B cell (primary cell): ENCODE measurements around the gene GH2. TPM values are rescaled to one million over a fixed set of nuclear protein-coding genes. Genes with fewer than 3 reads are reported as not detected.

Experiments used
- ATAC-seq: fragments of 200-7000 bp; cut with Tn5 transposase; one replicate; pipeline ENCODE4 v1.10.0; 2021; ENCODE audit warnings: low read depth, mild to moderate bottlenecking, moderate number of reproducible peaks, moderate library complexity
- CTCF ChIA-PET: fragments of 350-600 bp; sonication (Branson Sonifier 250); formaldehyde crosslinking; loops from one replicate; lab custom pipeline; 2021; ENCODE audit warnings: antibody characterized with exemption, inconsistent platforms; lab: Charles Lee
- POLR2A ChIA-PET: fragments of 350-600 bp; sonication (Branson Sonifier 250); formaldehyde crosslinking; loops from one replicate; lab custom pipeline; 2021; ENCODE audit warnings: antibody characterized with exemption; lab: Charles Lee
- DNase-seq: peaks from one replicate; pipeline ENCODE4 v3.0.0; 2013
- H2AFZ ChIP-seq: 2 replicates; pipeline ENCODE4 v1.6.1; 2012; ENCODE audit warnings: mild to moderate bottlenecking, low read depth, low read length; ENCODE audit not compliant: insufficient read depth, poor library complexity, severe bottlenecking
- H3K27ac ChIP-seq, 2 donors: 1 replicate in 1 of 2; 2 replicates in 1 of 2; pipeline ENCODE4 v1.5.1; 2012 to 2013; ENCODE audit warnings: low read length in 2 of 2, mild to moderate bottlenecking in 2 of 2, moderate library complexity in 1 of 2
- H3K27me3 ChIP-seq, 4 experiments: fragments of 200-600 bp in 1 of 4; sonication (generic) in 1 of 4; replicated peaks in 1 of 4; 1 replicate in 2 of 4; 2 replicates in 2 of 4; pipeline versions ENCODE4 v1.6.1 to v1.7.0; 2013 to 2016; ENCODE audit warnings: low read length in 3 of 4, mild to moderate bottlenecking in 2 of 4, mixed read lengths in 1 of 4, moderate library complexity in 1 of 4; ENCODE audit not compliant: insufficient read depth in 4 of 4, control insufficient read depth in 3 of 4; ENCODE audit errors: control extremely low read depth in 1 of 4
- H3K36me3 ChIP-seq, 2 experiments: replicated peaks in 1 of 2; 1 replicate in 1 of 2; 2 replicates in 1 of 2; pipeline versions ENCODE4 v1.6.1 to v1.7.1; 2013; ENCODE audit warnings: low read length in 1 of 2; ENCODE audit not compliant: insufficient read depth in 2 of 2, control insufficient read depth in 1 of 2; ENCODE audit errors: control extremely low read depth in 1 of 2, extremely low read depth in 1 of 2
- H3K4me1 ChIP-seq, 2 donors: fragments of 200-600 bp in 1 of 2; sonication (generic) in 1 of 2; 1 replicate in 1 of 2; 2 replicates in 1 of 2; pipeline versions ENCODE4 v1.5.1 to v1.6.1; 2013 to 2017; ENCODE audit warnings: low read length in 2 of 2; ENCODE audit not compliant: control insufficient read depth in 2 of 2, insufficient read depth in 2 of 2
- H3K4me2 ChIP-seq: replicated peaks from 2 replicates; pipeline ENCODE3; 2012; ENCODE audit warnings: mild to moderate bottlenecking, low read depth, low read length; ENCODE audit not compliant: poor library complexity, severe bottlenecking
- H3K4me3 ChIP-seq, 5 experiments: fragments of 200-600 bp in 1 of 5; sonication (generic) in 1 of 5; 1 replicate in 3 of 5; 2 replicates in 2 of 5; pipeline versions ENCODE4 v1.5.1 to v1.7.0; 2011 to 2016; ENCODE audit warnings: low read length in 4 of 5, mild to moderate bottlenecking in 4 of 5, low read depth in 2 of 5, control low read depth in 1 of 5, moderate library complexity in 1 of 5; ENCODE audit not compliant: insufficient read depth in 1 of 5; ENCODE audit errors: control extremely low read depth in 1 of 5, extremely low read depth in 1 of 5
- H3K79me2 ChIP-seq: fragments of 200-600 bp; sonication (generic); one replicate; pipeline ENCODE4 v1.6.0; 2016; ENCODE audit warnings: low read length; ENCODE audit not compliant: control insufficient read depth, insufficient read depth
- H3K9ac ChIP-seq: fragments of 200-600 bp; sonication (generic); 2 replicates; pipeline ENCODE4 v1.6.1; 2017; ENCODE audit warnings: mild to moderate bottlenecking, low read length, moderate library complexity
- H3K9me3 ChIP-seq, 3 donors: one replicate each; pipeline versions ENCODE4 v1.6.1 to v1.7.1; 2013; ENCODE audit warnings: low read length in 2 of 3; ENCODE audit not compliant: control insufficient read depth in 2 of 3, insufficient read depth in 1 of 3; ENCODE audit errors: control extremely low read depth in 1 of 3
- H4K20me1 ChIP-seq: 2 replicates; pipeline ENCODE4 v1.6.0; 2012; ENCODE audit warnings: mild to moderate bottlenecking, low read length; ENCODE audit not compliant: insufficient read depth, control insufficient read depth, poor library complexity, severe bottlenecking
- H3K27ac Mint-ChIP-seq: one replicate; pipeline ENCODE4 v1.8.0; 2021; ENCODE audit warnings: mixed read lengths
- H3K27me3 Mint-ChIP-seq: one replicate; pipeline ENCODE4 v1.8.0; 2021; ENCODE audit warnings: mixed read lengths
- H3K4me1 Mint-ChIP-seq: one replicate; pipeline ENCODE4 v1.8.0; 2021; ENCODE audit warnings: mixed read lengths
- H3K4me3 Mint-ChIP-seq: one replicate; pipeline ENCODE4 v1.8.0; 2021; ENCODE audit warnings: mixed read lengths
- H3K9me3 Mint-ChIP-seq: one replicate; pipeline ENCODE4 v1.8.0; 2022; ENCODE audit warnings: mixed read lengths; ENCODE audit not compliant: insufficient read depth
- CTCF ChIP-seq: fragments of 200-600 bp; IDR thresholded peaks from one replicate; pipeline ENCODE4 v1.8.0; 2022; ENCODE audit warnings: antibody characterized with exemption, mild to moderate bottlenecking
- EZH2 ChIP-seq: IDR thresholded peaks from 2 replicates; pipeline ENCODE4 v1.6.1; 2012; ENCODE audit warnings: borderline replicate concordance, low read depth, mild to moderate bottlenecking, moderate library complexity, low read length; ENCODE audit not compliant: insufficient read depth, poor library complexity, severe bottlenecking
- WGBS: methylation state at CpG from one replicate; pipeline ENCODE4 v1.1.5; 2013; ENCODE audit warnings: missing lambda C conversion rate; ENCODE audit not compliant: insufficient coverage; 5-methylcytosine and 5-hydroxymethylcytosine counted together
- intact Hi-C: fragments of 100-400 bp; cut with micrococcal nuclease; formaldehyde crosslinking; loops from one replicate; pipeline ENCODE4 v1.10.0; 2022
- polyA plus RNA-seq: library from polyadenylated mRNA; depleted of rRNA; stranded (reverse); fragments of >200 nt; gene quantifications from 2 replicates; pipeline ENCODE4 v1.2.3, GENCODE V29; 2012
- total RNA-seq, 2 donors: library from RNA; stranded (reverse); fragments of 120-200 nt in 1 of 2; gene quantifications; 1 replicate in 1 of 2; 2 replicates in 1 of 2; pipeline versions ENCODE4 v1.2.3 to v1.2.4, GENCODE V29; 2013 to 2022

GH2 gene
- total and polyA plus RNA-seq, 2 donors (not counting 1 experiment from before 2014, with no cell fraction given): not detected

GRCh38 chr17:63927464-63928171 is 45.9 kb upstream of the GH2 start:
- Histone ChIP-seq H3K9ac (peak overlapping the region; percentile 97), H3K4me3 (peak overlapping the region; percentile 12 to 100 (median 97)), H3K79me2 (peaks cover 55% of the 10 kb centered on the region), H2AFZ (no peak overlapping the region), H3K4me1 (peaks cover 70 to 86% of the 10 kb centered on the region in 2 donors), H3K9me3 (no peaks in the 10 kb centered on the region), H3K4me2 (peak overlapping the region; percentile 97), H3K36me3 (peaks cover 0 to 51% of the 10 kb centered on the region in 2 experiments), H3K27ac (peak overlapping the region; percentile 85 to 89), H3K27me3 (no peaks in the 10 kb centered on the region), H4K20me1 (peaks cover 46% of the 10 kb centered on the region)
- TF ChIP-seq CTCF (no peak), EZH2 (no peak)
- 3% methylated on average over 6 of the region's 8 CpGs for WGBS
- CTCF ChIA-PET: interaction anchor here (0.6 to 26.0 kb wide), 10 partner anchors 8 to 206 kb away, joined by 3 to 834 read pairs (median 6); partner anchors contain the start of gene GH1
- Mint-ChIP-seq H3K4me3 (peak overlapping the region; percentile 99), H3K27me3 (no peaks in the 10 kb centered on the region), H3K4me1 (peaks cover 85% of the 10 kb centered on the region), H3K27ac (peak overlapping the region; percentile 97), H3K9me3 (no peaks in the 10 kb centered on the region)
- intact Hi-C loops: no loop called here
- POLR2A ChIA-PET: interaction anchor here (0.6 to 12.1 kb wide), 7 partner anchors 8 to 607 kb away, joined by 3 to 360 read pairs (median 6); partner anchors contain the start of gene ICAM2
- DNase-seq (peak; percentile 73), ATAC-seq (peak; percentile 21)

- WGBS: 60% methylated on average over 1 of the region's 2 CpGs
- no peak for ATAC-seq
- Mint-ChIP-seq H3K4me3 (peak overlapping the region; percentile 74), H3K4me1 (peaks cover 84% of the 10 kb centered on the region), H3K27ac (peak overlapping the region; percentile 92), H3K9me3 (no peaks in the 10 kb centered on the region), H3K27me3 (no peaks in the 10 kb centered on the region)
- no peaks in the 10 kb centered on the region for H3K9me3 ChIP-seq
- peak overlapping the region; percentile 85 to 89 for H3K27ac ChIP-seq
- H3K4me2 ChIP-seq: peak overlapping the region; percentile 97
- no peak for DNase-seq
- peaks cover 82 to 95% of the 10 kb centered on the region in 2 donors for H3K4me1 ChIP-seq
- H3K9ac ChIP-seq: peak overlapping the region; percentile 1
- intact Hi-C loops: no loop called here
- TF ChIP-seq EZH2 (no peak), CTCF (no peak)
- CTCF ChIA-PET: interaction anchor here (0.7 to 26.0 kb wide), 12 partner anchors 8 to 208 kb away, joined by 3 to 834 read pairs (median 6); partner anchors contain the start of genes CD79B, CSHL1 and ICAM2
- H2AFZ ChIP-seq: no peak overlapping the region
- H3K36me3 ChIP-seq: peaks cover 0 to 44% of the 10 kb centered on the region in 2 experiments
- H3K27me3 ChIP-seq: no peaks in the 10 kb centered on the region
- POLR2A ChIA-PET: interaction anchor here (0.5 to 12.1 kb wide), 7 partner anchors 11 to 96 kb away, joined by 3 to 360 read pairs (median 4); no protein-coding TSS in a partner anchor
- peaks cover 37% of the 10 kb centered on the region for H4K20me1 ChIP-seq
- H3K4me3 ChIP-seq: no peak overlapping the region
- H3K79me2 ChIP-seq: peaks cover 40% of the 10 kb centered on the region
Measured at GRCh38 chr17:63926164-63926563, 44.4 kb upstream of the GH2 start.
